Testis (tissue), 2 donors: Measurements from ENCODE around the gene CEP78.

ENCODE experiments used
- POLR2A ChIP-seq: fragments of 450-650 bp; IDR thresholded peaks from one replicate; pipeline ENCODE4 v1.6.1; 2017; ENCODE audit warnings: antibody characterized with exemption, mild to moderate bottlenecking, moderate library complexity
- TF ChIP-seq, protein P1 (sequence below), 3 experiments: fragments of 450-650 bp in 2 of 3; fragments of 200-600 bp in 1 of 3; sonication (generic) in 1 of 3; IDR thresholded peaks; one replicate each; pipeline ENCODE4 v1.5.1; 2016 to 2019; ENCODE audit warnings: antibody characterized with exemption in 3 of 3, mild to moderate bottlenecking in 2 of 3, moderate library complexity in 1 of 3

DNA sequence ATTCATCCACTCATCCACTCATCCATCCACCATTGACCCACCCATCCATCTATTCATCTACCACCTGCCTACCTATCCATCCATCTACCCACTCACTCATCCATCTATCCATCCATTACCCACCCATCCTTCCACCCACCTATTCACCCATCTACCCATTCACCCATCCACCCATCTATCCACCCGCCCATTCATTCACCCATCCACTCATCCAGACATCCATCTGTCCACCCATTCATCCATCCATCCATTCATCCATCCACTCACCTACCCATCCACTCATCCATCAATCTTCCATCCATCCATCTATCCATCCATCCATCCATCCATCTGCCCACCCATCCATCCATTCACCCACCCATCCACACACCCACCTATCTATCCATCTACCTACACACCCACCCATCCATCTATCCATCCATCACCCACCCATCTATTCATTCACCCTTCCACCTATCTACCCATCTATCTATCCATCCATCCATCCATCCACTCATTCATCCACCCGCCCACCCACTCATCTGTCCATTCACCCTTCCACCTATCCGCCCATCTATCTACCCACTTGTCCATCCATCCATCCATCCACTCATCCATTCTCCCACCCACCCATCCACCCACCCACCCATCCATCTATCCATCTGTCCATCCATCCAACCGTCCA, 84.3 kb downstream of the CEP78 start:
- no peak for TF ChIP-seq POLR2A
- TF ChIP-seq, protein P1, sequence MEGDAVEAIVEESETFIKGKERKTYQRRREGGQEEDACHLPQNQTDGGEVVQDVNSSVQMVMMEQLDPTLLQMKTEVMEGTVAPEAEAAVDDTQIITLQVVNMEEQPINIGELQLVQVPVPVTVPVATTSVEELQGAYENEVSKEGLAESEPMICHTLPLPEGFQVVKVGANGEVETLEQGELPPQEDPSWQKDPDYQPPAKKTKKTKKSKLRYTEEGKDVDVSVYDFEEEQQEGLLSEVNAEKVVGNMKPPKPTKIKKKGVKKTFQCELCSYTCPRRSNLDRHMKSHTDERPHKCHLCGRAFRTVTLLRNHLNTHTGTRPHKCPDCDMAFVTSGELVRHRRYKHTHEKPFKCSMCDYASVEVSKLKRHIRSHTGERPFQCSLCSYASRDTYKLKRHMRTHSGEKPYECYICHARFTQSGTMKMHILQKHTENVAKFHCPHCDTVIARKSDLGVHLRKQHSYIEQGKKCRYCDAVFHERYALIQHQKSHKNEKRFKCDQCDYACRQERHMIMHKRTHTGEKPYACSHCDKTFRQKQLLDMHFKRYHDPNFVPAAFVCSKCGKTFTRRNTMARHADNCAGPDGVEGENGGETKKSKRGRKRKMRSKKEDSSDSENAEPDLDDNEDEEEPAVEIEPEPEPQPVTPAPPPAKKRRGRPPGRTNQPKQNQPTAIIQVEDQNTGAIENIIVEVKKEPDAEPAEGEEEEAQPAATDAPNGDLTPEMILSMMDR (IDR thresholded peaks at IDR 0.05) = no peak
